IMR-90 (cell line): ENCODE results near the gene GFRA4. TPM values are rescaled to one million over a fixed set of nuclear protein-coding genes. Genes with fewer than 3 reads are reported as not detected.

Experiments used
- ATAC-seq: fragments of 200-7000 bp; cut with Tn5 transposase; 2 replicates; pipeline ENCODE4 v1.9.1; 2020; ENCODE audit warnings: low read depth, mild to moderate bottlenecking, moderate library complexity
- BruUV-seq: library from RNA; stranded (reverse); fragments of 400-500 nt; replicated peaks from 2 replicates; lab custom pipeline; 2021; lab: Mats Ljungman, UMichigan
- CTCF ChIA-PET: fragments of 300-600 bp; formaldehyde crosslinking; extraction: SDS; loops from one replicate; lab custom pipeline; 2021; ENCODE audit warnings: antibody characterized with exemption; lab: Yijun Ruan, JAX
- POLR2A ChIA-PET: fragments of 300-600 bp; sonication (Branson Sonifier 250); formaldehyde crosslinking; loops from one replicate; lab custom pipeline; 2022; ENCODE audit warnings: antibody characterized with exemption; ENCODE audit not compliant: unreplicated experiment; lab: Charles Lee
- DNase-seq: peaks from one replicate; pipeline ENCODE4 v3.0.0; 2013
- H2AFZ ChIP-seq: replicated peaks from 2 replicates; pipeline ENCODE3; 2013; ENCODE audit warnings: low read length, mild to moderate bottlenecking; ENCODE audit not compliant: poor library complexity
- H2AK5ac ChIP-seq: 2 replicates; pipeline ENCODE4 v1.6.1; 2013; ENCODE audit warnings: low read depth, low read length, inconsistent platforms
- H2AK9ac ChIP-seq: replicated peaks from 2 replicates; pipeline ENCODE3; 2013; ENCODE audit warnings: mild to moderate bottlenecking, low read depth, low read length, moderate library complexity; ENCODE audit not compliant: poor library complexity
- H2BK120ac ChIP-seq: 2 replicates; pipeline ENCODE4 v1.6.1; 2013; ENCODE audit warnings: low read depth, low read length, inconsistent platforms
- H2BK15ac ChIP-seq: 3 replicates; pipeline ENCODE4 v1.6.1; 2013; ENCODE audit warnings: low read depth, low read length, inconsistent platforms
- H2BK20ac ChIP-seq: 2 replicates; pipeline ENCODE4 v1.6.1; 2013; ENCODE audit warnings: low read depth, mild to moderate bottlenecking, inconsistent platforms, low read length, moderate library complexity
- H2BK5ac ChIP-seq: 2 replicates; pipeline ENCODE4 v1.6.1; 2013; ENCODE audit warnings: mild to moderate bottlenecking, low read depth, low read length, inconsistent platforms; ENCODE audit not compliant: poor library complexity, severe bottlenecking
- H3K14ac ChIP-seq: replicated peaks from 2 replicates; pipeline ENCODE4 v1.6.1; 2013; ENCODE audit warnings: low read depth, low read length, inconsistent platforms
- H3K18ac ChIP-seq: 2 replicates; pipeline ENCODE4 v1.6.1; 2013; ENCODE audit warnings: low read depth, low read length, control low read depth
- H3K23ac ChIP-seq: 2 replicates; pipeline ENCODE4 v1.6.1; 2013; ENCODE audit warnings: low read depth, low read length, inconsistent platforms
- H3K27ac ChIP-seq: 2 replicates; pipeline ENCODE4 v1.5.1; 2013; ENCODE audit warnings: mild to moderate bottlenecking, control low read depth, low read length; ENCODE audit not compliant: insufficient read depth
- H3K27me3 ChIP-seq: 2 replicates; pipeline ENCODE4 v1.6.1; 2013; ENCODE audit warnings: low read length; ENCODE audit not compliant: control insufficient read depth, insufficient read depth
- H3K36me3 ChIP-seq: 2 replicates; pipeline ENCODE4 v1.6.1; 2013; ENCODE audit warnings: low read length, mixed read lengths; ENCODE audit not compliant: control insufficient read depth, insufficient read depth
- H3K4ac ChIP-seq: 2 replicates; pipeline ENCODE4 v1.6.1; 2013; ENCODE audit warnings: low read depth, low read length, inconsistent platforms
- H3K4me1 ChIP-seq: 2 replicates; pipeline ENCODE4 v1.6.1; 2013; ENCODE audit warnings: low read length, mixed read lengths; ENCODE audit not compliant: control insufficient read depth, insufficient read depth
- H3K4me2 ChIP-seq: 2 replicates; pipeline ENCODE4 v1.6.1; 2013; ENCODE audit warnings: low read depth, mild to moderate bottlenecking, control low read depth, low read length, moderate library complexity
- H3K4me3 ChIP-seq: 2 replicates; pipeline ENCODE4 v1.5.1; 2013; ENCODE audit warnings: low read depth, mild to moderate bottlenecking, control low read depth, low read length, moderate library complexity; ENCODE audit not compliant: insufficient read depth
- H3K56ac ChIP-seq: 2 replicates; pipeline ENCODE4 v1.6.1; 2013; ENCODE audit warnings: low read length, inconsistent platforms; ENCODE audit not compliant: insufficient read depth; ENCODE audit errors: extremely low read depth
- H3K79me1 ChIP-seq, 2 experiments: 2 replicates each; pipeline ENCODE4 v1.6.1; 2013; ENCODE audit warnings: low read length in 2 of 2, inconsistent platforms in 1 of 2, low read depth in 1 of 2
- H3K9ac ChIP-seq: 2 replicates; pipeline ENCODE4 v1.6.1; 2013; ENCODE audit warnings: low read depth, low read length, control low read depth
- H3K9me1 ChIP-seq: 2 replicates; pipeline ENCODE4 v1.6.1; 2013; ENCODE audit warnings: low read length, inconsistent platforms; ENCODE audit not compliant: insufficient read depth
- H3K9me3 ChIP-seq: 2 replicates; pipeline ENCODE4 v1.6.1; 2013; ENCODE audit warnings: low read length; ENCODE audit not compliant: control insufficient read depth, insufficient read depth
- H4K20me1 ChIP-seq: 2 replicates; pipeline ENCODE4 v1.6.1; 2013; ENCODE audit warnings: low read length, inconsistent platforms; ENCODE audit not compliant: insufficient read depth
- H4K5ac ChIP-seq: 2 replicates; pipeline ENCODE4 v1.6.1; 2013; ENCODE audit warnings: mild to moderate bottlenecking, low read depth, low read length, control low read depth
- H4K8ac ChIP-seq, 2 experiments: 2 replicates each; pipeline ENCODE4 v1.6.1; 2013; ENCODE audit warnings: low read depth in 2 of 2, low read length in 2 of 2, control low read depth in 1 of 2, inconsistent platforms in 1 of 2
- H4K91ac ChIP-seq: 2 replicates; pipeline ENCODE4 v1.6.1; 2013; ENCODE audit warnings: low read depth, low read length, inconsistent platforms; ENCODE audit not compliant: insufficient read depth
- MAFK ChIP-seq: IDR thresholded peaks from 2 replicates; pipeline ENCODE4 v1.6.1; 2012; ENCODE audit warnings: low read depth, low read length, improper control_type of control experiment
- MXI1 ChIP-seq: IDR thresholded peaks from 2 replicates; pipeline ENCODE4 v1.6.1; 2012; ENCODE audit warnings: low read depth, mild to moderate bottlenecking, low read length, moderate library complexity, borderline replicate concordance
- NFE2L2 ChIP-seq: fragments of 150-350 bp; IDR thresholded peaks from 2 replicates; pipeline ENCODE4 v1.6.1; 2016; ENCODE audit warnings: low read depth, mild to moderate bottlenecking, low read length
- WGBS, 2 experiments: methylation state at CpG; one replicate each; pipeline versions ENCODE4 v1.1.5 to v1.1.7; 2013; ENCODE audit warnings: missing lambda C conversion rate in 2 of 2; ENCODE audit not compliant: insufficient read length in 1 of 2; ENCODE audit errors: extremely low coverage in 2 of 2; 5-methylcytosine and 5-hydroxymethylcytosine counted together
- dilution Hi-C: fragments of 300-500 bp; cut with HindIII; formaldehyde crosslinking; loops from one replicate; pipeline ENCODE4 v1.14.3; 2018; ENCODE audit warnings: low sequenced_read_pairs; ENCODE audit not compliant: unreplicated experiment
- in situ Hi-C: fragments of 300-500 bp; cut with MboI; formaldehyde crosslinking; loops from 3 replicates; pipeline ENCODE4 v1.14.3; 2019; ENCODE audit warnings: low sequenced_read_pairs, inconsistent platforms, mixed read lengths
- intact Hi-C: fragments of 100-400 bp; cut with micrococcal nuclease; formaldehyde crosslinking; loops from 2 replicates; pipeline ENCODE4 v1.10.0; 2022
- polyA plus RNA-seq, 3 experiments: library from polyadenylated mRNA; depleted of rRNA; stranded (reverse); fragments of >200 nt; gene quantifications; 2 replicates each; pipeline ENCODE4 v1.2.3, GENCODE V29; 2012; ENCODE audit warnings: low replicate concordance in 1 of 3
- total RNA-seq: library from RNA; depleted of rRNA; stranded (reverse); fragments of >200 nt; gene quantifications from 2 replicates; pipeline ENCODE4 v1.2.3, GENCODE V29; 2012

Gene GFRA4
- total and polyA plus RNA-seq, 2 of the 4 experiments (the other 2 are of a cell fraction): not detected

DNA sequence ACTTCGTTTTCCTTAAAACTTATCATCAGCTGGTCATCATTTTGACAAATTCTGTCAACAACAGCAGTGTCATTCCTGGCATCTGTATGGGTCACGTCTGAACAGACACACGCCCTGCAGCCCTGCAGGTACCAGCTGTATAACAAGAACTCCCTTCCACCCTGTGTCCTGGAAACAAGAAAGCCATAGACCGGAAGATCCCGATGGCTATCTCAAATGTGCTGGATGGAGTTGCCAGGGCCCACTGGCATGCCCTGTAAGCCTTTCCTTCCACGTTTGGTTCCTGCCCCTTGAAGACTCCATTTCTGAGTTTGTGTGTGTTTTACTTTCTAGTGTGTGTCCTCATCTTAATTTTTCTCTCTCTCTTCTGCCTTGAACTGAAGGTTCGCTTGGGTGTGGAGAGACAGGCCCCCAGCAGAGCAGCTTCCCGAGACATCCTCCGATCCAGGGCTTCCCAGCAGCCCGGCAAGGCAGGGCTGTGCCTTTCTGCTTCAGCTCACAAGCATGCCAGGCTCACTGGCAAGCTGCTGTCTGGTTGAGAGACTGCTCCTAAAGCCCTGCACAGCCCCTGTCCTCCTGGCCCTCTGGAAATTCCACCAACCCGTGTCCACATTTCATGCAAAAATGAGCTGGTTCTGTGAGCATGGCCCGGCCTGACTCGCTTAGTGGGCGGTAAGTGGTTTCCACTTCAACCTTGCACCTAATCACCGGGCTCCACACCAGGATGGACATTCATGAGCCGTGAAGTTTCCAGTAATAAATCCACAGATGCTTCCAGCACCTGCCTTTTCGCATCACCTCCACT, 8.7 kb downstream of the GFRA4 start:
- H4K8ac ChIP-seq: no peak overlapping the region
- POLR2A ChIA-PET: interaction anchor here (0.6 kb wide), 1 partner anchor 28 kb away, joined by 9 read pairs; no protein-coding TSS in a partner anchor
- H3K23ac ChIP-seq: no peak overlapping the region
- no TSS peak for BruUV-seq
- H3K4me1 ChIP-seq: no peaks in the 10 kb centered on the region
- no peak overlapping the region for H4K5ac ChIP-seq
- no peak overlapping the region for H3K4ac ChIP-seq
- peaks cover 7% of the 10 kb centered on the region; the same call in 1 of the 2 replicates for H3K9me1 ChIP-seq
- H3K4me2 ChIP-seq: no peak overlapping the region
- no peaks in the 10 kb centered on the region for H4K20me1 ChIP-seq
- no peak overlapping the region for H2AFZ ChIP-seq
- dilution Hi-C loops (no loop called here), in situ Hi-C loops (no loop called here), intact Hi-C loops (no loop called here)
- no peak overlapping the region for H2BK120ac ChIP-seq
- no peak overlapping the region for H3K9ac ChIP-seq
- no peak overlapping the region for H3K56ac ChIP-seq
- H2AK5ac ChIP-seq: no peak overlapping the region
- H2BK5ac ChIP-seq: no peak overlapping the region
- peaks cover 20% of the 10 kb centered on the region for H3K27me3 ChIP-seq
- H3K4me3 ChIP-seq: no peak overlapping the region
- peaks cover 5% of the 10 kb centered on the region; the same call in 1 of the 2 replicates for H3K9me3 ChIP-seq
- H2BK20ac ChIP-seq: no peak overlapping the region
- 82% methylated on average over 9 of the region's 17 CpGs; no CpG with 5 or more reads in 1 of the 2 experiments for WGBS, 2 experiments
- no peaks in the 10 kb centered on the region for H3K36me3 ChIP-seq
- no peak overlapping the region for H4K91ac ChIP-seq
- H3K27ac ChIP-seq: no peak overlapping the region
- H3K18ac ChIP-seq: no peak overlapping the region
- DNase-seq (no peak), ATAC-seq (0 out of 2 replicates have a peak, but pooled peaks have one; percentile 9)
- H2AK9ac ChIP-seq: no peak overlapping the region
- no peak overlapping the region for H3K14ac ChIP-seq
- no peak for TF ChIP-seq NFE2L2
- TF ChIP-seq MAFK: no peak
- no peak for TF ChIP-seq MXI1
- CTCF ChIA-PET: no interaction called here
- H2BK15ac ChIP-seq: no peak overlapping the region
- no peaks in the 10 kb centered on the region for H3K79me1 ChIP-seq
